HG03460 (cell line): ENCODE measurements around the gene RAPGEF6.
"Not testable (repeated sequence)": the region's sequence is repeated elsewhere in the genome, so short reads cannot be mapped to it uniquely, and the experiment has no call there.

Experiments used
- ATAC-seq: cut with Tn5 transposase; IDR thresholded peaks from one replicate; pipeline ENCODE4 v1.9.1; 2021; ENCODE audit not compliant: unreplicated experiment

Gene RAPGEF6

DNA sequence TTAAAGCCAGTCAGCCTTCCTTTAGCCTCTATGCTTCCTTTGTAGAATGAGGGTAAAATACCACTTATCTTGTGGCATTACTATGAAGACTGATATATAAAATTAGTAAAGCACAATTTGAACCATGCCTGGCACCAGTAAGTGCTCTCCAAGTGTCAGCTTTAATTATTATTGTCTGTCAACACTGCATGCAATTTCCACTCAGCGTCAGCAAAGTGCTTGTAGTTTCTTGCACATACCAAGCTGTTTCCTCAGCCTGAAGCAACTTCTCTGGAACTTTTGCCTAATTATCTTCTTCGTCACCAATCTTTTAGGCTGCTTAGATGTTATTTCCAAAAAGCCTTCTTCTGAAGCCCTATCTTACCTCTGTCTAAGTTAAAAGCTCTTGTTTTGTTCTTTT is 193.8 kb downstream of the RAPGEF6 start:
- no peak for ATAC-seq

DNA sequence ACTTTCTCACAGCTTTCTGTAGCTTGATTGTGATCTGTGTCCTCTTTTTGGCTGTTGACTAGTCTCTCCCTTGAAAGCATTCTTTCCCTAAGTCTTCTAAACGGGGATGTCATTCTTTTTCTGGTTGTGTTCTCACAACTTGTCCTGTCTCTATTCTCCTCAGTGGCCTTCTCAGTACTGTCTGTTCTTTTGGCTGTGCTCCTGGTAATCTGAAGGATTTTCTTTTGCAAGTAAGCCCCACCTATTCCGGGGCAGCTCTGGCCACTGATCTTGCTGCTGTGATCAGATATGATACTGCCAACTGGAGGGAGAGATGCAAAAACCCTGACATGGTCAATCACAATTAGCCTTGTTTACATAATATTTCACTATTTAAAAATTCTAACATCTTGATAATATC is 198.9 kb downstream of the RAPGEF6 start:
- ATAC-seq: no peak

DNA sequence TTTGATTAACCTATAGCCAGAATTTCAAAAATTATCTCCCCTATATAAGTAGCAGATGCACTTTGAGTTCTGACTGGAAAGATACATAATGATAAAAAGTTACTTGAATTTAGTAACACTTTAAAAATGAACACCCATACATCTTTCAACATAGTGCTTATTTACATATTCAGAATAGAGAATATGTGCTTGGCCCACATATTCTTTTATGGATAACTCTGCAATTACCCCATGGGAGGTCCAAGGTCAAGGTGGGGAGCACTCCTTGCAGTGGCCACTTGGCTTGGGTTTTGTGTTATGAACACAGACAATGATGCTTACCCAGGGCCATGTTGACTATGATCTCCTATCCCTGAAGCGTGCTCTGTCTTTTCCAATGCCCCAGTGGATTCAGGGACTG is 201.9 kb downstream of the RAPGEF6 start:
- ATAC-seq: no peak

DNA sequence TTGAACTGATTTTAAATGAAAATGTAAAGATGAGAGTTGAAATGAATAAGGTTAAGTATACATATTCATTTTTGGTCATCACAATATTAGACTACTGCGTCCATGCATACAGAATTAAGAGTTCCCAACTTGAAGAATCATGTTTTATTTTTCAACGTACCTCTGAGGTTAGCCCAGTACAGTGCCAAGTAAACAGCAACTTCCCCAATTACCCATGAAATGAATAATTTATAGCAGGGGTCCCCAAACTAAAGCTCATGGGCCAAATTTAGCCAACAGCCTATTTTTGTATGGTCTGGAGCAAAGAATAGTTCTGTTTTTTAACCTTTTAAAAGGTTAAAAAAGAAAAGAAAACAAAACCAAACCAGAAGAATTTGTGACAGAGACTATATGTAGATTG is 203.2 kb downstream of the RAPGEF6 start:
- no peak for ATAC-seq

DNA sequence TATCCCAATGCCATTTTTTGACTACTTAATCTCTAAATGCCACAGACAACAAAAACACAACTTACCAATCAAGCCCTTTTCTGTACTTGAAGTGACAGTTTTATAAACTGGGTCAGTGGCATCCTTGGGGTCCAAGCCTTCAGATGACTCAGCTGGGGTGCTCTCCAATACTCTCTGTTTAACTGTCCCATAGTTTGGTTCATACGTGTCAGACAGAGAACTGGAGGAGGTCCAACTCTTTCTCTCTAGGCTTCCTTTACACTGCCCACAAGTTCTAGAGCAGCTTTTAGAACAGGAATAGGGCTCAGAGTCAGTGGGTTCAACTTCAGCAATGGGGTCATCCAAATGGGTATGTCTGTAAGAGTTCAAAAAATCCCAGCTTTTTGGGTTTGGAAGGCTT is 204.2 kb downstream of the RAPGEF6 start:
- ATAC-seq: no peak

DNA sequence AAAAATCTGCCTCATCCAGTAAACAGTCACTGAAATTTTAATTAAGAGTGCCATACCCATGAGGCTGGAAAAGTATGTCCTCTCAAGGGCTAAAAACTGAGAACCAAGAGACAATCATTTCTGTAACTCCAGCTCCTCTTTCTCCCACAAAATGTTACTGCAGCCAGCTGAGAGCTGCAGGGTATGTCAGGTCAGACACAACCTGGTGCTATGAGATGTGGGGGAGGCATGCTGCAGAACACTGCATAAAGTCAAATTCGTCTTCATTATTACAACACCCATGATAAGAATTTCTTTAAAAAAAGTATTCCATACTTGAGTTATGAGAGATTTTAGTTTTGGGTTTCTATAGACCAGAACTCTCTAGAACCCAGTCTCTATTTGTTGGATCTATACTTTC is 209.0 kb downstream of the RAPGEF6 start:
- ATAC-seq: no peak

DNA sequence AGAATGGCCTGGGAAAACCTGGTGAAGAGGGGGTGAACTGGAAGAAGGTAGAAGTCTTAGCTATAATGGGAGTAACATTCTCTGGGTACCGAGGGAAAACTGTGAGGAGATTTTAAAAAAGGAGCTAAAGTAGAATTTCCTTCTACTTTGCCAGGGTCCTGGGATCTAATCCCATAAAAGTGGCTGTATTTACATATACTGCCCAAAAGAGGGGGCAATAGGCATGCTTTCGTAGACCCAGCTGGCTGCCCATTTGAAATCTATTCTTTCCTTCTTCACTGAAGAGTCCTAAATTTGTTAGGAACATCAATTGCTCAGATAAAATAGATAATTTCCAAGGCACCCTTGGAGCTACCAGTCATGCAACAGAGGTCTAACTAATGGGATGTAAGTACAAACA is 212.0 kb downstream of the RAPGEF6 start:
- no peak for ATAC-seq

DNA sequence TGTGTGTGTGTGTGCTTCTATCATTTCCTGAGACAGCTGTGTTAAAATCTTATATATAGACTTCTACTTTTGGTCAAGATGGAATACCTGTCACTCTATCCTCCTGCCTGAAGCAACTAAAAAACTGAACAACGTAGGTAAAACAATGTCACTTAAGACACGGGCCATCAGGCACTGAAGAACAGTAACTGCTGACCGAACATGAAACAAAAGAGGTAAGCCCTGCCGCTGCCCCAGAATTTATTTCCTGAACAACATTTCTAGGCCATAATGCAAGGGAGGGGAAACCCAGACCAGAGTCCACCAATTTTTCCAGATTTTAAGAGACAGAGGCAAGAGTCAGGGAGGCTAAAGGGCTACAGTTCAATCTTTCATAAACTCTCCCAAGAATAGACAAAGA is 215.2 kb downstream of the RAPGEF6 start:
- no peak for ATAC-seq

DNA sequence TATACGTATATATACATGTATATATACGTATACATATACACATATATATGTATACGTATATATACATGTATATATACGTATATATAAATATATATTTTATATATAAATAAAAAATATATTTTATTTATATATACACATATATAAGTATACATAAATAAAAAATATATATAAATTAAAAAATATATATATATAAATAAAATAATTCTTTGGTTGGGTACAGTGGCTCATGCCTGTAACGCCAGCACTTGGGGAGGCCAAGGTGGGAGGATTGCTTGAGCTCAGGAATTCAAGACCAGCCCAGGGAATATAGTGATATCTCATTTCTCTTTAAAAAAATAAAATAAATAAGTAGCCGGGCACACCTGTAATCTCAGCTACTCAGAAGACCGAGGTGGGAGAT is 216.2 kb downstream of the RAPGEF6 start:
- ATAC-seq: no peak

DNA sequence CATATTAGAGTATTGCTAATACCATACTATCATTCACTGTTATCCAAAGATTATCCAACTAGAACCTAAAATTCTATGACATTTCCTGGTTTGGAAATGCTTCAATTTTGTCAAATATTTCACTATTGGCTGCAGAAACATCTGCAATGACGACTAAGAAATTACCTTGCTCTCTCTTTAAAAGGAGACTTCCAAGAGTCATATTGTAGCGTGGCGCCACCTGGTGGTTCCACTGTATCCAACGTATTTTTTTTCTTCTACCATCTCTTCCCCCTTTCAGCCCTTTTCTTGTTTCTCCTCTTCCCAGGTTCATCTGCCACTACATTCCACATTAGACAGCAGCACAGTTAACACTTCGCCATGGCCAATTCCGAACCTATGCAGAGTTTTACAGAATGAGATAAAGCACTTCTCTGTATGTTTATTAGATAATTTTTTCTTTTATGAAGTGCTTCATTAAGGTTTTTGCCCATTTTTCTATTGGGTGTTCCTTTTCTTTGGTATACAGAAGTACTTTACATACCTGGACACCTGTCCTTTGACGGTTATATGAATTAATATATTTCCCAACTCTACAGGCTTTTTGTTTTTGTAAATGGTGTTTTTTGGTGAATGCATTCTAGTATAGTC is 217.7 kb downstream of the RAPGEF6 start:
- peak; percentile 25 for ATAC-seq

DNA sequence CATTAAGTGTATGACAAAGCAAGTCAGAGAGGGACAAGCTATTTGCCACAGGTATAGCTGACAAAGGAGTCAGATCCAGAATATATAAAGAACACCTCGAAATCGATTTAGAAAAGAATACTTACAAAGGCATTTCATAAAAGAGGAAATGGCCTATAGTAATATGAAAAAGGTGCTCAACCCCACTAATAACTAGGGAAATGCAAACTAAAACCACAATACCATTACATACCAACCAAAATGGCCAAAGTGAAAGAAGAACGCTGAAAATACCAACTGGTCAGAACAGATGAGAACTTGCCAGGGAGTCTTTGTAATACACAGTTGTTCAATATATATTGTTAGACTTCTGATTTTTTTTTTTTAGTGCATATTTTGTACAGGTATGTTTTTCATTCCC is 218.3 kb downstream of the RAPGEF6 start:
- peak; percentile 71 for ATAC-seq

DNA sequence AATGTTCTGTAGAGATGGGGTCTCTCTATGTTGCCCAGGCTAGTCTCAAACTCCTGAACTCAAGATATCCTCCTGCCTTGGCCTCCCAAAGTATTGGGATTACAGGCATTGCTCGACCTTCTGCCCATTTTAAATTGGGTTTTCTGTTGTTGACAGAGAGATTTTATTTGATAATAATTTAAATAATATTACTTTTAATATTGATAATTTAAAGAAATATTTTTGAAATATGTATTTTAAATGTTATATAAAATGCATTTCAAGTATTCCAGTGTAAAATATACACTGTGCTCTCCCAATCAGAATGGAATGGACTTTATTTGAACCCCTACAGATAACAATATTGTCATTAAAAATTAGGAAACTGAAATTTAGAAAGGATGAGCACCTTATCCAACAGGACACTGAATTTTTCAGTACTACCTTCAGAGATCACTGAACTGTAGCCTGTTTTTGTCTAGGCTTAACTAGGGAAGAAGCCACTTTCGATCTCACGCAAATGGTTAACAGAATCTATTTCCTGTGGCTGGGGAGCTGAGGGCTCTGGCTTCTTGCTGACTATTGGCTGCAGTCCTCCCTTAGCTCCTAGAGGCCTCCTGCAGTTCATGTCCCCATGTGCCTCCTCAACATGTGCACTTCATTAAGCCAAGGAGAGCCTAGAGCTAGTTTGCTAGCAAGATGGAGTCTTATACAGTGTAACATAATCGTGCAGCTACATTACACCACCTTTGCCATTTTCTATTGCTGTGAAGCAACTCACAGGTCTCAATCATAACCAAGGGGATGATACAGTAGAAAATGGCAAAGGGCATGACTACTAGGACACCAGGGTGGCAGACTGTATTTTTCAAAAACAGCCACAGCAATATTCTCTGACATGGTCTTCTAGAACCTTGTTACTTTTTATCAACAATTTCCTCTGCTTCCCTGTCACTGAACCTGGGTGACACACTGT is 221.1 kb downstream of the RAPGEF6 start:
- ATAC-seq: peak; percentile 77

DNA sequence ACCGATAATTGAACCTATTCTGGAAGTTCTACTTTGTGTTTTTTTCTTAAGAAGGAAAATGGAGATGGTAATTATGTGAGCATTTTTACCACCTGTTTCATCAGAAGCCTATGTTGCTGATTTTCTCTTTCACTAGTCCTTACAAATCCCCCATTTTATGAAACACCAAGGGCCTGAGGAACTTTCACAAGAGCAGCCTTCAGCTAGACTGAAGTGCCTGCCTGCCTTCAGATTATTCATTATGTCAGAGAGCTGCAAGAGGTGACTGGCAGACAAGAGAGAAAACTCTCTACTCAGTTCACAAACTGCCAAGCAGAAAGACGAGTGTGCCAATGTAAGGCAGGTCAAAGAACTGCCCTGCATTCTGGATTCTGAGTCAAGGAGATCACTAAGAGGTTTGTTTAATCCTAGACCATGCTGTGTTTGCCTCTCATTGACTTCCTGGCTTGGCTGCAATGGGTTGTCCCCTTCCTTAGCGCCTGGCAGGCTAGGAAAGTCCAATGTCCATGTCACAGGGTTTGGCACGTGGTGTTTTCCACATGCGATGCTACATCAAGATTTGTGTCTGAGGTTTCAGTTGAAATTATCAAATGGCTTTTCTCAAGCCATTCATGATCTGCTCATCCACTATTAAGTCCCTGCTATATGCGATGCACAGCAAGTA is 227.9 kb downstream of the RAPGEF6 start:
- ATAC-seq: no peak

DNA sequence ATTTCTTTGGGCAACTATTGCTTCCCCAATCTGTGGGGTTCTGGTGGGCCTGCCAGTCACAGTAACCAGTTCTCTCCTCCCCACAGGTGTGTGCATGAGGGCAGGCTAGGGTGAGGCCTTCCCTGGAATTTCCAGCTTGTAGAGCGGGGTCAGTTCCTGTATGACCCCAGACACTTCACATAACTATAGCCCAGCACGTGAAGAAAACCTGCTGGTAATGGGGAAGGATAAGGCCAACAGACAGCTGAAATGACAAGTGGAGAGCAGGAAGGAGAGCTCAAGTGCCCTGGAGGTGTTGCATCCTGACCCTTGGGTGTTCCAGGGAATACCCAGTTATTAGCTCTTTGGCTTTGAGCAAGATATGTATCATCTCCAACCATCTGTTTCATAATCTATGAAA is 229.0 kb downstream of the RAPGEF6 start:
- ATAC-seq: no peak

DNA sequence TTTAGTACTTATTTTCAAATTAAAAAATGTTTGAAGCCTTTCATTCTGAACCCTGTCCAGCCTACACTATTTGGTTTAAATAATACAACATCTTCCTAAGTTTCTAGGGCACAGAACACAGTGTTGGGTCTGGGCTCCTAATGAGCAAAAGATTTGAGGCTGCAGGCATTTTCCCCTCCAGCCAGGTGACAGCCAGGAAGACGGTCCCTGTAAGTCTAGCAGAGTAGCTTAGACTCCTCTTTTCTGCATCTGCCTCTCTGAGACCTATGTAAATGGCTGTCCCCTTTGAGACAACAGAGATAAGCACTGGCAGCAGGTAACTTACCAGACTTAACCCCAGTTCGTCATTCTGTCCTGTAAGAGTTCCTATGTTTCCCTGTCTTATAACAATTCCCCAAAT is 229.4 kb downstream of the RAPGEF6 start:
- ATAC-seq: no peak

DNA sequence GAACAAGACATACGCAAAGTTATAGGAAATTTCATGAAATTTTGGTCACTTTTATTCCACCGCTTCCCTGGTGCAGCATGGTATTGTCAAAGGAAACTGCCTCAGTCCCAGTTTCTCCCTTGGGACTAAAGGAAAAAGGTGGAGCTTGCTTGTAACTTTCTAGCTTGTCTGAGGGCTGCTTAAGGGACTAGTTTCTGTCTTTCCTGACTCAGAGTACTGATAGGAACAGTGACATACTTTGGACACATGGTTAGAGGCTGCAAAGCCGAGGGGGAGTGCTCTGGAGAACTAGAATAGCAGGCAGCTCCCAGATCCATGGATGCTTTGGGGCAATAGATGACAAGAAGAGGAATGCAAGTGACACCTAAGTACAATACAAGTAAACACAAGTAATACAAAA is 234.4 kb downstream of the RAPGEF6 start:
- ATAC-seq: no peak

DNA sequence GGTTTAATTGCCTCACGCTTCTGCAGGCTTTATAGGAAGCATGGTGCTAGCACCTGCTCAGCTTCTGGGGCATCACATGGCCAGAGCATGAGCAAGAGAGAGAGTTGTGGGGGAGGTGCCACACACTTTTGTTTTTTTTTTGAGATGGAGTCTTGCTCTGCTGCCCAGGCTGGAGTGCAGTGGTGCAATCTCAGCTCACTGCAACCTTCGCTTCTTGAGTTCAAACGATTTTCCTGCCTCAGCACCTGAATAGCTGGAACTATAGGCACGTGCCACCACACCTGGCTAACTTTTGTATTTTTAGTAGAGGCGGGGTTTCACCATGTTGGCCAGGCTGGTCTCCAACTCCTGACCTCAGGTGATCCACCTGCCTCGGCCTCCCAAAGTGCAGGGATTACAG is 236.0 kb downstream of the RAPGEF6 start:
- not testable (repeated sequence) for ATAC-seq

DNA sequence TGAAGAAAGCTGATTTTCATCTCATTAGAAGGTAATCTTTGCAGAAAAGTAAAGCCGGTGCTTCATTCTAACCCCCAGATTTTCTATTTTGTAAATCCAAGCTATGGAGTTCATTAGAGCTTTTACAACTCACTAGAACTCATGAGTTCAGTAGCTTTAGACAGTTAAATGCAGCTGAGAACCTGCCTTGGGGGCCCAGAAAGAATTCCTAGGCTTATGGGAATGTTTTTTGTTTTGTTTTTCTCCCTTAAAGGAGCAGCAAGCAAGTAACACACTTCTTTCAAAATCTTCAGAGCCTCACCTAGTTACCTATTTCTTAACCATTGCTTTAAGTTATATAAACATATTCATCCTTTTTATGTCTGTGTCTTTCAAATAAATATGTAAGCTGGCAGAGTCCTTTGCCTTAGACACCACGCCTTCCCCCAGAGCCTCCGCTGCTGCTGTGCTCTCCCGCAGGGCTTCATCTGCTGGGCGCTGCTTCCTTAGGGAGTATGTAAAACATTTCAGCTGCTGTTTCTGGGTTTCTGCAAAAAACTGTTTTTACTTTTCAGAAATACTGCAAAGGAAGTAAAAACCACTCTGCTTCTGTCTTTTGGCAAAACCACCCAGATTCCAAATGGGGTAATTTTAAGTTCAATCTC is 238.3 kb downstream of the RAPGEF6 start:
- ATAC-seq: no peak

DNA sequence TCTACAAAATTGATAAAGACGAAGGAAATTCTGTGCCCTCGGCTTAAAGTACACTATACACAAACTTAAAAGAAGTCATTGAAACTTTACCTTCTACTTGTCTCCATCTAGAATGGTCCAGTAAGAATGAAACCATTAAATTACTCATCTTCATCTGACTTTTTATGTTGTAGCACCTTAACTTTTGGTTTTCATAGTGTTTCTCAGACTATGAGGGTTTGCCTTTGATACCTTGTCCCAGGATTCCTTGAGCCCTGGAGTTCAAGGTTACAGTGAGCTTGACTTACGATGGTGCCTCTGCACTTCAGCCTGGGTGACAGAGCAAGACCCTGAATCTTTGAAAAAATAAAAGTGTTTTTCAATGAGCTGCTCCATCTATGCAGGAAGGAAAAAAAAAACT is 239.0 kb downstream of the RAPGEF6 start:
- peak; percentile 81 for ATAC-seq

DNA sequence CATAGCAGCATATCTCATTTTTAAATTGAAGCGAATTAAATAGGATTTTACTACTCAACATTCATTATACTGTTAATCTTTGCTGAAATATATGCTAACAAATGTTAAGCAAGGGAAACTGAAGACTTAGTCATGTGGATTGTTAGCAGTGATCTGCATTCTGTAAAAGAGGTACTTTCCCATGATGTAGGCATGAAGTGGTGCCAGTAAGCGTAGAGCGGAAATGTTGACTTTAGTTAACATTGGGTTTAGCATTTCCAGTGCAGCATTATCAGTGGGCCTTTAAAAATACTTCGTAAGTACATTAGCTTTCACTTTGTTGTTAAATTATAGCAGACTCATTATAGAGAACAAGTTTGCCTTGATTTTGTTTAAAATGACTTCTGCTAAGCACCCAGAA is 240.9 kb downstream of the RAPGEF6 start:
- ATAC-seq: peak; percentile 78

DNA sequence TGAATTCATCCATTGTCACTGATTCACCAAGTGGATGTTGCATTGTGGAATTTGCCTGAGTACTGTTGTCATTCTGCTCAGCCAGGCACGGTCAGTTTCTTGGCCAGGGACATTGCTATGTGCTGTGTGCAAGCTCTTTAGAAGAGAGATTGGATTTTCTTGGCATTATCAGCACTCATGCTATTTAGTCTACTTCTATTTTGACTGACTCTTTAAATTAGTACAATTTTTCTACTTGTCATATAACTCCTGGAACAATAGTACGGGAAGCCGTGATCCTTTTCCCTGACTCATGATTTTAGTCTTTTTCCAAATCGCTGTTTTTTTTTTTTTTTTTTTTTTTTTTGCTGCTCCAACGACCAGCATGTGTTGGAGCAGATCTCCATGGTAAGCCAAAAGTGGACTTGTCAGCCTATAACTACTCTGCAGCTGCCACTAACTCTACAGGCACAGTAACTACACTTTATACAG is 241.5 kb downstream of the RAPGEF6 start:
- no peak for ATAC-seq
